Measurements from ENCODE around the gene ZNF354C.
A peak's percentile ranks its signal among the peaks of the same experiment; 100 is the strongest.

ZNF354C gene

DNA sequence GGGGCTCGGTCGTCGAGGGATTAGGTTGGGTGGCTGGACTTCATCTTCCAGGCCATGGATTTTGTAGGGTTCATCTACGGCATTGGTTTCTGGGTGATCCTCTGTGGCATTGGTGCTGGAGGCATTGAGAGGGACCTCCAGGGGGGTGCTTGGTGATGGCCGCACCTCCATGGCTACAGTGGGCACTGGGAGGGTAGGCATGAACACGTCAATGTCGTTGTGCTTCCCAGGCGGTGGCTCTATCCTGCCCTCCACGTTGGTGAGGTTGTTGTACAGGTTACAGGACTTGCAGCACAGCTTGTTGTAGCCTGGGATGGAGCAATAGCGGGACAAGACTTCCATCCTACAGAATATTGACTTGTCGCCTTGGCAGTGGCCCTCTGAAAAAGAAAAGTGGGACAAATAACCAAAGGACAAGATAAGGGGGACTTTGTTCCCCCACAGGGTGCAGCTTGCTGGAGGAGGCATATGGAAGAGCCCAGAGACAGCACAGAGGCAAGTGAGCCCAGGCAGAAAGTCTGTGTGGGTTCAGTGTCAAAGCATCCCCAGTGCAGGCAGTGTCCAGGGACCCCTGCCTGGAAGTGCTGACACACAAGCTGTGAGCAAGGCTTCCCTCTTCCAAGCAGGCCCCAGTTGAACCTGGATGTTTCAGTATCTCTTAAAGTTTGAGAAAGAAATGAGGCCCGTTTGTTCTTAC is 53.9 kb downstream of the ZNF354C start:
- DNase-seq = no peak

DNA sequence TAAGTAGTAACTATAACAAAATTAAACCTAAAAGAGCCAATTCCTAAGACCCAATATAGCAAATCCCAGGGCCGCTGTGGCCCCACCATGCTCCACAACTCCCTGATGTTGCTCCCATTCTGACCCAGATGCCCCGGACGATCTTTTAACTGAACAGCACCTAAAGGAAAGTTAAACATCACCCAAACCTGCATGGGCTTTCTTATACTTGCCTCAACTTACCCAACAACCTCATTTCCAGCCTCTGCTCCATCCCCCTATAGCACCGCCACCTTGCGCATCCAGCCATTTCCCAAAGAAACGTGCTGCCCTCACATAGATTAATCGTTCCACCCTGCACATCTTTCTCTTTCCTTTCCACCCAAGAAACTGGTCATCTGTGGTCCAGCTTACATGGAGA is 54.6 kb downstream of the ZNF354C start:
- no peak for DNase-seq

- DNase-seq = no peak
These were observed 55.1 kb downstream of the ZNF354C start for GRCh38 chr5:179115307-179115706.

GRCh38 chr5:179115845-179116524 is 55.8 kb downstream of the ZNF354C start:
- peak; percentile 27 for DNase-seq

- no peak for DNase-seq
These were observed 58.2 kb downstream of the ZNF354C start for GRCh38 chr5:179118338-179118737.

- peak; percentile 9 for DNase-seq
These were observed 58.7 kb downstream of the ZNF354C start for GRCh38 chr5:179118756-179119414.

- peak; percentile 30 for DNase-seq
These were observed 59.4 kb downstream of the ZNF354C start for GRCh38 chr5:179119415-179120170.

DNA sequence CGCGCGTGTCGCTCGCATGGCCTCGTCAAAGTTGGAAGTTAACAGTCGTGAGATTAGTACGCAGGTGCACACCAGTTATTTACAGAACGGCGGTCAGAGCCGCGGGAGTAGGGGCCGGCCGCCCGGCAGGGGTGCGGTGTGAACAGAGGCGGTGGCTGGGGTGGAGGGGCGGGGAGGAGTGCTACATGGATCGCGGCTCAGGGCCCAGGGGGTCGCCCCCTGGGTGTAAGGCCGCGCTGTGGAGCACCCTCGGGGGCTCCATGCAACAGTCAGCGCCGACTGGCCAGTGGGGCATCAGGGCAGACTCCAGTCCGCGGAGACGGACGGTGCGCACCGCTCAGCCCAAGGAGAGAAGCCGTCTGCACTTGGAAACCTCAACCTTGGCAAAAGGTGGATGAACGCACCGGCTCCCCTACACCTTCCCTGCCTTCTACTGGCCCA is 60.3 kb downstream of the ZNF354C start:
- peak; percentile 1 for DNase-seq

GRCh38 chr5:179120951-179121666 is 60.9 kb downstream of the ZNF354C start:
- peak; percentile 26 for DNase-seq

DNA sequence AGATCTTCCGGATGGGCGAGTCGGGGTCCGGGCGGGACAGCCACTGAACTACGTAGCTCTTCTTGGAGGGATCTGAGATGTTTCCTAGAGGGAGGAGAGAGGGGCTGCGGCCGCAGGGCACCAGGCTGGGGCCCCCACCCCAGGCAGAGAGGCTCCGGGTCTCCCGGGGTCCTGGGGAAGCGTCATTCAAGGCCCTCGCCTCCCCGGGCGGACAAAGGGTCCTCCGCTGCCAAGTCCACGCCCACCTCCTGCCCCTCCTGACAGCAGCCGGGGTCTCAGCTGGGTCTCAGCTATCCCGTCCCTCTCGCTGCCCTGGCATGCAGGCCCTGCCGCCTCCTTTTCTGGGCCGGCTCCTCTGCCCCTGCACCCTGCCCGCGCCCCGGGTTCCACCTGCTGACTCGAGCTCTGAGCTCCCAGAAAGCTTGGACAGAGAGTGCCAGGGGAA is 61.5 kb downstream of the ZNF354C start:
- peak; percentile 20 for DNase-seq

DNA sequence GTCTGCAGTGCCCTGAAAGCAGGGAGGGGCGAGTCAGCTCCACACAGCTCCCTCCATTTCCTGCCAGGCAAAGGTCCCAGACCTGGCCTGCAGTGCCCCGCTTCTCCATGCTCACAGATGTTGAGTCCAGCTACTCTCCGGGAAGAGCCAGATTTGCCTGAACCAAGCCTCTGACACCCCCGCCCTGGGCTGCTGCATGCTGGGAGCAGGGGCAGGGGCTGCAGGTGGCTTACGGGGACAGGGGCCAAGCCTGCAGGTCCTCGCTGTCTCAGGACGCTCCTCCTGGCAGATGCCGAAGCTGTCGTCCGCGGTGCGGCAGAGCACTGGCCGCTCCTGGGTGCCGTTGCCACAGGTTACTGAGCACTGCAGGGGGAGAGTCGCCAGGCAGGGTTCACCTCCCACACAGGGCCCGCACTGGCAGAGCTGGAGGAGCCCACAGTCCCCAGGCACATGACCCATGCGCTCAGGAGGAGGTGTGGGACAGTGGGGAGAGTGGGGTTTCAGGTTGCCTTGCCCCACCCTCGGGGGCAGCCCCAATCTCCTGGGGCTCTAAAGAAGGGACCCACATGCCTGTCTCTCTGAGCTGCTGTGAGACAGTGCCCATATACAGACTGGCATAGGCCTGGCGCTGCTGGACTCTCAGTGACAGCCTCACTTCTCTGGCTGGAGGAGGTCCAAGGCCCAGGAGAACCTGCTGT is 62.4 kb downstream of the ZNF354C start:
- DNase-seq = peak; percentile 29

DNA sequence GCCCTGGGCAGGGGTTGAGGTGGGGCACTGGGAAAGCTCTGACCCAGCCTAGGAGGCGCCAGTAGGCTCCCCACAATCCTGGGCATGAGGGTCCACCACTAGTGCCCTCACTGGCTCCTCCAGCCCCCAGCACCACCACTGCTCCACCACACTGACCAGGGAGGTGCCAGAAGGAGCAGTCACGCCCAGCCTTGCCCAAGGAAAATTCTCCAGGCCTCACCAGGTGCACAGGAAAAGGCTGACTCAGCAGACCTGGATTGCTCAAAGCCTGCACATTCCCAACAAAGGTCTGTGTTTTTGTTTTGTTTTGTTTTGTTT is 62.9 kb downstream of the ZNF354C start:
- DNase-seq = peak; percentile 25

DNA sequence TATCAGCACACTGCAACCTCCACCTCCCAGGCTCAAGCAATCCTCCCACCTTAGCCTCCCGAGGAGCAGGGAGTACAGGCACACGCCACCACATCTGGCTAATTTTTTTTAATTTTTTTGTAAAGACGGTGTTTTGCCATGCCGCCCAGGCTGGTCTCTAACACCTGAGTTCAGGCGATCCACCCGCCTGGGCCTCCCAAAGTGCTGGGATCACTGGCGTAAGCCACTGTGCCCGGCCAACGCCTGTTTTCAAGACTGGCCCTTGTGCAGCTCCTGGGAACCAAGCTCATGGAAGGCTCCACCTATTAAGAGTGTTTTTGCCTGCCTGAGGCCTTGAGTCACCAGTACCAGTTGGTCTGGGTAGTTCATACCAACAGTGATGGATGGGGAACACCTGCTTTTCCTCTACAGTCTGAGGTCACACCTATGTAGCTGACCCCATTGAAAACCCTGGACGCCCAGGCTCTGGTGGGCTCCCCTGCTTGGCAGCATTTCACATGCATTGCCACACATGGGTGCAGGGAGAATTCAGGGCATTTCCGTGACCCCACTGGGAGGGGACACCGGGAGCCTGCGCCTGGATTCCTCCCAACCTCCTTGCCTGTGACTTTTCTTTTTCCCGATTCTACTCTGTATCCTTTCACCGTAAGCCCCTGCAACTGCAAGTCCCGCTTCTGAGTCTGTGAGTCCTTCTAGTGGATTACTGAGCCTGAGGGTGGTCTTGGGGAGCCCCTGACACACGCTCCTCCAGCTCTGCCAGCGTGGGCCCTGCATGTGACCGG is 63.5 kb downstream of the ZNF354C start:
- peak; percentile 22 for DNase-seq

GRCh38 chr5:179124273-179124852 is 64.2 kb downstream of the ZNF354C start:
- peak; percentile 16 for DNase-seq

DNA sequence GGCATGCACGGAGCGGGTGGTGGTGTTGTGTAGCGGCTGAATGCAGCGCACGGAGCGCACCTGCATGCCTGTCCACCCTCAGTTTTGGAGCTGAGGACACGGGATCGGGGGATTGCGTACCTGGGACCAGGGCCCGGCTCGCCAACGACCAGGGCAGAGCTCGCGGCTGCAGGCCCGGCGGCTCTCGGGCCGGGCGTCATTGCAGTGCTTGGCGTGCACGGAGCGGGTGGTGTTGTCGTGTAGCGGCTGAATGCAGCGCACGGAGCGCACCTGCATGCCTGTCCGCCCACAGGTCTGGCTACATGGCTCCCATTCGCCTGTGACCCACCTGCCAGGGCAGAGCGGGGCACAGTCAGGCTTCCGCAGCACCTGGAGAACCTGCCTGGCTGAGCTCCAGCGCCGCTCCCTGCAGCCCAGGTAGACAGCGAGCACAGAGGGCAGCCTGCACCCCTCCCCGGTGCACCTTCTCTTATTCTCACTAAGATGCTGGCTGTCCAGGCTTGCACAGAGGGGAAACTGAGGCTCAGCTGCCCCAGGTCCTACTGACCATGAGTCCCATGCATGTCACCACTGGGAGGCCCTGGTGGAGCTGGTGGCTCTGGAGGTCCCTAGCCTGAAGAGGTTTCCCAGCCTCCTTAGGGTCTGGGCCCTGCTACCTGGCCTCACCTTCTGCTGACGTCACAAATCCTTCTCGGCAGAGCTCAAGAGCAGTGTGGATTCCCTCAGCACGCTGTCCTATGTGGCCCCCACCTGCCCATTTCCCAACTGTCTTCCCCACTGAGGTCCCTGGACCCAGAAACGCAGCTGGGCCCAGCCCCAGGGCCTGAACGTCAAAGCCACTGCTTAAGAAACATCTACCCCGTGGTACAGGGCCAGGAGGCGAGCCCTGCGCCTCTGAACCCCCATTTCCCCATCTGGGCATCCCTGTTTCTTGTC is 64.9 kb downstream of the ZNF354C start:
- peak; percentile 16 for DNase-seq

DNA sequence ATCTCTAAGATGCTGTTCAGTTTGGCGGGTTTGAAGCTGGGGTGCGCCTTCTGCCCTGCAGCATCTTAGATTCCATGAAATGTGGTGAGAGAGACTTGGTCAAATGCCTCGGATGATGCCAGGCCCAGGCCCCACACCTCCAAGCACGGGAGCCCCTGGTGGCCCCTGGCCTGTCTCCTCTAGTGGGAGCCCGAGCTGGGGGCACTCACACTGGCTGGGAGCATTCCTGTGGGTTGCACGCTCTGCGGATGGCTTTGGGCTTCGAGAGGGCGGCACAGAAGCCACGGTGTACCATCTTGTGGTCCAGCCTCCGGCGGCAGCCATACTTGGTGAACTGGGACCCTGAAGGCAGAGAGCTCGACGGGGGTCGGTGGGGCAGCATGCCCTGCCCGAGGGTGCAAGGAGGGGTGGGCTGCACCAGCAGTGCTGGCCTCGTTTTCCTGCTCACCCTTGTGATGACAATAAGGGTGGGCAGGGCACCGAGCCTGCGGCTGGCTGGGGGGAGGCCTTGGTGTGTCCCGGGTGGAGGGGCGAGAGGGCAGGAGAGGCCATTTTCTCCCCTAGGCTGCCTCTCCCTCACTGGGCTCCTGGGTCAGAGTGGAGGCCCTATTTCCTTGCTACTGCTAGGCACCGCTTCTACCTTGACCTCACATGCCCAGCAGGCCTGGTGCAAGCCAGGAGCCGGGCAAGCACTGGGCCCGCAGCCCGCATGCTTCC is 65.8 kb downstream of the ZNF354C start:
- DNase-seq = peak; percentile 37

DNA sequence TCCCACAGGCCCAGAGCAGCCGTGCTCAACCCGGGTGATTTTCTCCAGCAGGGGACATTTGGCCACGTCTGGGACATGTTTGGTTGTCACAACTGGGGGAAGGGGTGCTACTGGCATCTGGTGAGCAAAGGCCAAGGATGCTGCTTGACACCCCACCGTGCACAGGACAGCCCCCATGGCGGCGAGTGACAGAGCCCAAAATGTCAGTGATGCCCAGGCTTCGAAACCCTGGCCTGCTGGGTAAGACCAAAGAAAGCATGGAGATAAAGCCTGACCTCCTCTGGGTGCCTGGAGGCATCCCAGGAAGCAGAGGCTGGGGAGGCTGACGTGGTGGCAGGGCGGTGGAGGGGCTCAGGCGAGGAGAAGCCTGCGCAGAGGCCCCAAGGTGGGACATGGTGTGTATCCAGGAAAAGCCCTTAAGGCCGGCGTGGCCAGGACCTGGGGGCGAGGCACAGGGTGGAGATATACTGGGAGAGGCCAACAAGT is 66.4 kb downstream of the ZNF354C start:
- peak; percentile 36 for DNase-seq
